ENCODE measurements around the gene PBXIP1. TPM values are rescaled to one million over a fixed set of nuclear protein-coding genes. Genes with fewer than 3 reads are reported as not detected.

Gene PBXIP1
- total RNA-seq, 4 donors from 2014 or later = 205 to 371 (median 283) TPM

- Histone ChIP-seq H3K36me3 (peaks cover 0 to 52% of the 10 kb centered on the region in 2 donors), H3K4me1 (peaks cover 2 to 68% (median 34%) of the 10 kb centered on the region in 3 donors), H3K9me3 (no peaks in the 10 kb centered on the region), H3K4me3 (peak overlapping the region in 1 of 2 donors; percentile 55), H3K27ac (peak overlapping the region in 3 of 4 donors; percentile 95 to 99 (median 99)), H3K27me3 (no peaks in the 10 kb centered on the region)
- no peak for ATAC-seq
- WGBS, 2 donors (ENCODE audit: low coverage in 1 of 2) = no CpG with 5 or more reads among the region's 3 CpGs
- no peak for TF ChIP-seq EP300 (IDR thresholded peaks at IDR 0.05)
- no peak for TF ChIP-seq POLR2AphosphoS5 (IDR thresholded peaks at IDR 0.05)
- no peak for TF ChIP-seq CTCF (IDR thresholded peaks at IDR 0.05)
These were observed 12.8 kb upstream of the PBXIP1 start for GRCh38 chr1:154968731-154969130.

GRCh38 chr1:154967331-154967950, 11.5 kb upstream of the PBXIP1 start:
- no peak for ATAC-seq
- WGBS, 2 donors (ENCODE audit: low coverage in 1 of 2) = 80% methylated on average over 2 of the region's 5 CpGs; no CpG with 5 or more reads in 1 of the 2 donors
- Histone ChIP-seq H3K27me3 (no peaks in the 10 kb centered on the region), H3K9me3 (no peaks in the 10 kb centered on the region), H3K36me3 (peaks cover 0 to 63% of the 10 kb centered on the region in 2 donors), H3K27ac (peak overlapping the region in 3 of 4 donors; percentile 64 to 99 (median 95)), H3K4me3 (no peak overlapping the region), H3K4me1 (peaks cover 0 to 70% (median 38%) of the 10 kb centered on the region in 3 donors)
- TF ChIP-seq EP300 (IDR thresholded peaks at IDR 0.05) (no peak), POLR2A (IDR thresholded peaks at IDR 0.05) (no peak)

- 50% methylated on average over 2 of the region's 7 CpGs; no CpG with 5 or more reads in 1 of the 2 donors for WGBS, 2 donors (ENCODE audit: low coverage in 1 of 2)
- Histone ChIP-seq H3K27me3 (no peaks in the 10 kb centered on the region), H3K36me3 (peaks cover 0 to 63% of the 10 kb centered on the region in 2 donors), H3K4me3 (no peak overlapping the region), H3K27ac (peak overlapping the region in 3 of 4 donors; percentile 64 to 99 (median 95)), H3K4me1 (peaks cover 0 to 63% (median 28%) of the 10 kb centered on the region in 3 donors), H3K9me3 (no peaks in the 10 kb centered on the region)
- no peak for TF ChIP-seq CTCF (IDR thresholded peaks at IDR 0.05)
- TF ChIP-seq POLR2A (IDR thresholded peaks at IDR 0.05) = no peak
- TF ChIP-seq POLR2AphosphoS5 (IDR thresholded peaks at IDR 0.05) = no peak
- no peak for TF ChIP-seq EP300 (IDR thresholded peaks at IDR 0.05)
- no peak for ATAC-seq
These were observed 10.2 kb upstream of the PBXIP1 start for GRCh38 chr1:154966111-154966510.

- no peaks in the 10 kb centered on the region for H3K27me3 ChIP-seq
- H3K9me3 ChIP-seq = no peaks in the 10 kb centered on the region
- no peak for ATAC-seq
- no peak overlapping the region for H3K4me3 ChIP-seq
- WGBS, 2 donors (ENCODE audit: low coverage in 1 of 2) = 61 to 87% methylated on average over 3 to 6 of the region's 6 CpGs
- peaks cover 0 to 68% of the 10 kb centered on the region in 2 donors for H3K36me3 ChIP-seq
- H3K4me1 ChIP-seq = peaks cover 3 to 63% (median 22%) of the 10 kb centered on the region in 3 donors
- H3K27ac ChIP-seq = no peak overlapping the region
- TF ChIP-seq POLR2AphosphoS5 (IDR thresholded peaks at IDR 0.05) = no peak
- TF ChIP-seq CTCF (IDR thresholded peaks at IDR 0.05) = no peak
- no peak for TF ChIP-seq EP300 (IDR thresholded peaks at IDR 0.05)
- no peak for TF ChIP-seq POLR2A (IDR thresholded peaks at IDR 0.05)
These were observed 8.5 kb upstream of the PBXIP1 start for GRCh38 chr1:154964359-154964758.

- Histone ChIP-seq H3K9me3 (no peaks in the 10 kb centered on the region), H3K27ac (peak overlapping the region in 3 of 4 donors; percentile 91 to 99 (median 98)), H3K27me3 (no peaks in the 10 kb centered on the region), H3K4me1 (peaks cover 3 to 63% (median 17%) of the 10 kb centered on the region in 3 donors), H3K4me3 (no peak overlapping the region), H3K36me3 (peaks cover 0 to 72% of the 10 kb centered on the region in 2 donors)
- no peak for ATAC-seq
- 68% methylated on average over 8 of the region's 8 CpGs for WGBS, 2 donors (ENCODE audit: low coverage in 1 of 2)
- TF ChIP-seq CTCF (IDR thresholded peaks at IDR 0.05) (no peak), EP300 (IDR thresholded peaks at IDR 0.05) (no peak), POLR2AphosphoS5 (IDR thresholded peaks at IDR 0.05) (no peak), POLR2A (IDR thresholded peaks at IDR 0.05) (no peak)
These were observed 7.7 kb upstream of the PBXIP1 start for GRCh38 chr1:154963643-154964042.
